Caco-2 (cell line): Measurements from ENCODE around the gene UGP2. TPM values are rescaled to one million over a fixed set of nuclear protein-coding genes. Genes with fewer than 3 reads are reported as not detected.

Experiments used
- BruUV-seq: library from RNA; stranded (reverse); fragments of 400-500 nt; replicated peaks from 2 replicates; lab custom pipeline; 2021; lab: Mats Ljungman, UMichigan
- CTCF ChIA-PET: fragments of 300-600 bp; sonication (Branson Sonifier 250); formaldehyde crosslinking; loops from one replicate; lab custom pipeline; 2022; ENCODE audit warnings: antibody characterized with exemption; lab: Charles Lee
- POLR2A ChIA-PET: fragments of 300-600 bp; sonication (Branson Sonifier 250); formaldehyde crosslinking; loops from one replicate; lab custom pipeline; 2022; ENCODE audit warnings: antibody characterized with exemption; lab: Charles Lee
- DNase-seq, 2 experiments: peaks; one replicate each; pipeline versions ENCODE4 v3.0.0 to v3.0.0-alpha.2; 2020 to 2022
- H3K27me3 ChIP-seq: replicated peaks from 2 replicates; pipeline ENCODE4 v1.6.0; 2011; ENCODE audit warnings: low read length; ENCODE audit not compliant: control insufficient read depth, insufficient read depth
- H3K36me3 ChIP-seq: 2 replicates; pipeline ENCODE4 v1.5.1; 2011; ENCODE audit warnings: low read length; ENCODE audit not compliant: control insufficient read depth, insufficient read depth
- H3K4me1 ChIP-seq: fragments of 250-450 bp; sonication (Bioruptor Pico); 2 replicates; pipeline ENCODE4 v1.5.1; 2020; ENCODE audit warnings: mild to moderate bottlenecking
- H3K4me3 ChIP-seq: 2 replicates; pipeline ENCODE4 v1.5.1; 2011; ENCODE audit warnings: low read depth, mild to moderate bottlenecking, control low read depth, low read length
- H3K9me3 ChIP-seq: fragments of 250-450 bp; sonication (Bioruptor Pico); 2 replicates; pipeline ENCODE4 v1.5.1; 2020; ENCODE audit warnings: mild to moderate bottlenecking, moderate library complexity
- H3K27ac Mint-ChIP-seq: one replicate; pipeline ENCODE4 v1.8.0; 2022; ENCODE audit warnings: mixed read lengths; ENCODE audit not compliant: unreplicated experiment
- H3K27me3 Mint-ChIP-seq: one replicate; pipeline ENCODE4 v1.8.0; 2022; ENCODE audit warnings: mixed read lengths; ENCODE audit not compliant: insufficient read depth, unreplicated experiment
- H3K36me3 Mint-ChIP-seq: one replicate; pipeline ENCODE4 v1.8.0; 2022; ENCODE audit warnings: mild to moderate bottlenecking, mixed read lengths; ENCODE audit not compliant: insufficient read depth, unreplicated experiment
- H3K4me1 Mint-ChIP-seq: one replicate; pipeline ENCODE4 v1.8.0; 2022; ENCODE audit warnings: low read depth, mixed read lengths; ENCODE audit not compliant: unreplicated experiment
- H3K4me3 Mint-ChIP-seq: one replicate; pipeline ENCODE4 v1.8.0; 2022; ENCODE audit warnings: mild to moderate bottlenecking, moderate library complexity, mixed read lengths; ENCODE audit not compliant: unreplicated experiment
- H3K9me3 Mint-ChIP-seq: one replicate; pipeline ENCODE4 v1.8.0; 2022; ENCODE audit warnings: mixed read lengths; ENCODE audit not compliant: unreplicated experiment
- intact Hi-C: fragments of 100-400 bp; cut with micrococcal nuclease; formaldehyde crosslinking; loops from one replicate; pipeline ENCODE4 v1.10.0; 2022; ENCODE audit not compliant: unreplicated experiment
- total RNA-seq: library from RNA; stranded (reverse); gene quantifications from 2 replicates; pipeline ENCODE4 v1.2.3, GENCODE V29; 2022
- TF ChIP-seq, protein P1 (sequence below), 2 experiments: fragments of 200-600 bp in 1 of 2; IDR thresholded peaks; 1 replicate in 1 of 2; 2 replicates in 1 of 2; pipeline versions ENCODE4 v1.5.1 to v1.8.0; 2011 to 2022; ENCODE audit warnings: antibody characterized with exemption in 1 of 2, control low read depth in 1 of 2, inconsistent platforms in 1 of 2, low read depth in 1 of 2, low read length in 1 of 2, mild to moderate bottlenecking in 1 of 2, moderate library complexity in 1 of 2; ENCODE audit not compliant: insufficient read depth in 1 of 2, severe bottlenecking in 1 of 2, unreplicated experiment in 1 of 2

UGP2 gene
- total RNA-seq, 1 experiment from 2014 or later: 307 TPM

DNA sequence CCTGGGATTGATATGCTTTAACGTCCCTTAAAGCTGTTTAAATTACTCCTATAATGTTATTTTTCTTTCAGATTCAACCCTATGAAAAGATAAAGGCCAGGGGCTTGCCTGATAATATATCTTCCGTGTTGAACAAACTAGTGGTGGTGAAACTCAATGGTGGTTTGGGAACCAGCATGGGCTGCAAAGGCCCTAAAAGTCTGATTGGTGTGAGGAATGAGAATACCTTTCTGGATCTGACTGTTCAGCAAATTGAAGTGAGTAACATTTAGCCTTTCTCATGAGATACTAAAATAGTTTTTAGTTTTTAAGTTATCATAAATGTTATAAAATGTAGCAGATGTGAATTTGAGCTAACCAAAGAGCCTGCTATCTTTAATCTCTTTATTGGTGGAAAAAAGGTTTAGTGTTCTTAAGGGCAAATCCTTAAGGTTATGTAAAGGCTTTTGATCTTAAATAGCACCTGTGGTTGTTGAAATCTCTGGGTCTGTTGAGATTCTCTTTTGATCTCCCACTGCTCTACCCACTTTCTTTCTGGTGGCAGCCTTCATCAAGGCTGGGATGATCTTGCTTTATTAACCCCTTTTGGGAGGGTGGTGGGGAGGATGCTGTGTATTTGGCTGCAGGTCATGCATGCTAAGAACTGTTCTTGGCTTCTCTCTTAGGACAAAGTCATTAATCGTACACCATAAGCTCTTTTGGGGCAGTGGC is 40.9 kb downstream of the UGP2 start:
- CTCF ChIA-PET: interaction anchor here (0.5 kb wide), 1 partner anchor 184 kb away, joined by 3 read pairs; no protein-coding TSS in a partner anchor
- Histone ChIP-seq H3K27me3 (no peaks in the 10 kb centered on the region), H3K36me3 (no peaks in the 10 kb centered on the region), H3K9me3 (no peaks in the 10 kb centered on the region), H3K4me1 (peaks cover 11% of the 10 kb centered on the region; the same call in 1 of the 2 replicates), H3K4me3 (no peak overlapping the region)
- Mint-ChIP-seq H3K4me3 (no peak overlapping the region), H3K27me3 (no peaks in the 10 kb centered on the region), H3K27ac (no peak overlapping the region), H3K36me3 (peaks cover 83% of the 10 kb centered on the region), H3K9me3 (no peaks in the 10 kb centered on the region), H3K4me1 (peaks cover 12% of the 10 kb centered on the region)
- no TSS peak for BruUV-seq
- intact Hi-C loops: no loop called here
- DNase-seq: no peak
- TF ChIP-seq, protein P1, sequence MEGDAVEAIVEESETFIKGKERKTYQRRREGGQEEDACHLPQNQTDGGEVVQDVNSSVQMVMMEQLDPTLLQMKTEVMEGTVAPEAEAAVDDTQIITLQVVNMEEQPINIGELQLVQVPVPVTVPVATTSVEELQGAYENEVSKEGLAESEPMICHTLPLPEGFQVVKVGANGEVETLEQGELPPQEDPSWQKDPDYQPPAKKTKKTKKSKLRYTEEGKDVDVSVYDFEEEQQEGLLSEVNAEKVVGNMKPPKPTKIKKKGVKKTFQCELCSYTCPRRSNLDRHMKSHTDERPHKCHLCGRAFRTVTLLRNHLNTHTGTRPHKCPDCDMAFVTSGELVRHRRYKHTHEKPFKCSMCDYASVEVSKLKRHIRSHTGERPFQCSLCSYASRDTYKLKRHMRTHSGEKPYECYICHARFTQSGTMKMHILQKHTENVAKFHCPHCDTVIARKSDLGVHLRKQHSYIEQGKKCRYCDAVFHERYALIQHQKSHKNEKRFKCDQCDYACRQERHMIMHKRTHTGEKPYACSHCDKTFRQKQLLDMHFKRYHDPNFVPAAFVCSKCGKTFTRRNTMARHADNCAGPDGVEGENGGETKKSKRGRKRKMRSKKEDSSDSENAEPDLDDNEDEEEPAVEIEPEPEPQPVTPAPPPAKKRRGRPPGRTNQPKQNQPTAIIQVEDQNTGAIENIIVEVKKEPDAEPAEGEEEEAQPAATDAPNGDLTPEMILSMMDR (IDR thresholded peaks at IDR 0.05; ENCODE audit: insufficient read depth in 1 of 2, low read depth in 1 of 2, low read length in 1 of 2, severe bottlenecking in 1 of 2, unreplicated experiment in 1 of 2): no peak
- POLR2A ChIA-PET: no interaction called here

DNA sequence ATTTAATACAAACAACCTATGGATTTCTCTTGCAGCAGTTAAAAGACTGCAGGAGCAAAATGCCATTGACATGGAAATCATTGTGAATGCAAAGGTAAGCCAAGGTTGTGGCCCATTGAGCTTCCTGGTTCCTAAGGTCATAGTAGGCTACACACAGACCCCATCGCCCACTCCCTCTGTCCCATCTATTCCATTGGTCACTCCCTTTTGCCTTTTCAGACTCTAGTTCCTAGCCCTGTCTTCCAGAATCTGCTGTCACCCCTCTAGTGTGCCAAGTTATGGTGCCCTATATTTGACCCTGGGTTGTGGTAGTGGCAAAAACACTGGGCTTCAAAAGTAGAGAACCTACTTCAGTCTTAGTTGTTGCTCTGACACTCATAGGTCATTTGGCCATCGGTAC is 44.7 kb downstream of the UGP2 start:
- Histone ChIP-seq H3K4me1 (peaks cover 2% of the 10 kb centered on the region; the same call in 1 of the 2 replicates), H3K27me3 (no peaks in the 10 kb centered on the region), H3K4me3 (no peak overlapping the region), H3K9me3 (no peaks in the 10 kb centered on the region), H3K36me3 (no peaks in the 10 kb centered on the region; the same call in 1 of the 2 replicates)
- intact Hi-C loops: no loop called here
- no peak for DNase-seq
- Mint-ChIP-seq H3K4me1 (peaks cover 1% of the 10 kb centered on the region), H3K4me3 (no peak overlapping the region), H3K36me3 (peaks cover 97% of the 10 kb centered on the region), H3K27ac (no peak overlapping the region), H3K27me3 (no peaks in the 10 kb centered on the region), H3K9me3 (no peaks in the 10 kb centered on the region)
- TF ChIP-seq, protein P1 (IDR thresholded peaks at IDR 0.05; ENCODE audit: insufficient read depth in 1 of 2, low read depth in 1 of 2, low read length in 1 of 2, severe bottlenecking in 1 of 2, unreplicated experiment in 1 of 2): no peak
- no TSS peak for BruUV-seq
- ChIA-PET CTCF (interaction anchor here (0.8 kb wide), 1 partner anchor 42 kb away, joined by 4 read pairs; no protein-coding TSS in a partner anchor), POLR2A (no interaction called here)

GRCh38 chr2:63888053-63888452 is 46.4 kb downstream of the UGP2 start:
- ChIA-PET CTCF (no interaction called here), POLR2A (no interaction called here)
- H3K4me1 ChIP-seq: no peaks in the 10 kb centered on the region
- DNase-seq: no peak
- Mint-ChIP-seq H3K27ac (peak overlapping the region; percentile 24), H3K9me3 (no peaks in the 10 kb centered on the region), H3K4me3 (no peak overlapping the region), H3K27me3 (no peaks in the 10 kb centered on the region), H3K4me1 (no peaks in the 10 kb centered on the region), H3K36me3 (peaks cover 93% of the 10 kb centered on the region)
- no peaks in the 10 kb centered on the region for H3K9me3 ChIP-seq
- H3K4me3 ChIP-seq: no peak overlapping the region
- no TSS peak for BruUV-seq
- TF ChIP-seq, protein P1 (IDR thresholded peaks at IDR 0.05; ENCODE audit: insufficient read depth in 1 of 2, low read depth in 1 of 2, low read length in 1 of 2, severe bottlenecking in 1 of 2, unreplicated experiment in 1 of 2): no peak
- no peaks in the 10 kb centered on the region for H3K27me3 ChIP-seq
- intact Hi-C loops: loop anchor here (2.0 kb wide), 1 partner anchor 27 kb away; no protein-coding TSS in a partner anchor
- peaks cover under 1% of the 10 kb centered on the region for H3K36me3 ChIP-seq
